Stimulated activated CD8-positive, alpha-beta memory T cell treated with anti-CD3 and anti-CD28 coated beads, Interleukin-4, amount 100 ng/mL, for 24 hours (primary cell): ENCODE measurements around the gene KSR2.
"Not testable (repeated sequence)": the region's sequence is repeated elsewhere in the genome, so short reads cannot be mapped to it uniquely, and the experiment has no call there.

Experiments used
- DNase-seq: peaks from one replicate; pipeline ENCODE4 v3.0.0-alpha.2; 2020; ENCODE audit warnings: low read depth

KSR2 gene

DNA sequence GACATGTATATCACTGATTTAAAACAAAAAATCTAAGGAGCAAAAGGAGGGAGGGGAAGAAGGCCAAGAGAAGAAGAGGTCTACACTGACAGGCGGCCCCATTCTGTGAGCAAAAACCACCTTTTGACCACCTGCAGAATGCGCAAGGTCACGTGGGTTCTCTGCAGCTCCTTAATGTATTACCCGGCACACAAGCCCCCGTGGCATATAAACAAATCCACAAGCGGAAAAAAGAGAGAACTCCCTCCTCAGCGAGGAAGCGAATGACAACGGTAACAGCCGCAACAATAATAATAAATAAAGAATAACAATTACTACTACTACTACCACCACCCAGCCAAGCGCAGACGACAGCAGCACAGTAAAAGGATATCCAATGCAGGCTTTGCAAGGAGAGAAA is 1.3 kb downstream of the KSR2 start:
- no peak for DNase-seq

- no peak for DNase-seq
Observed at GRCh38 chr12:117967043-117967442, 1.7 kb downstream of the KSR2 start.

DNA sequence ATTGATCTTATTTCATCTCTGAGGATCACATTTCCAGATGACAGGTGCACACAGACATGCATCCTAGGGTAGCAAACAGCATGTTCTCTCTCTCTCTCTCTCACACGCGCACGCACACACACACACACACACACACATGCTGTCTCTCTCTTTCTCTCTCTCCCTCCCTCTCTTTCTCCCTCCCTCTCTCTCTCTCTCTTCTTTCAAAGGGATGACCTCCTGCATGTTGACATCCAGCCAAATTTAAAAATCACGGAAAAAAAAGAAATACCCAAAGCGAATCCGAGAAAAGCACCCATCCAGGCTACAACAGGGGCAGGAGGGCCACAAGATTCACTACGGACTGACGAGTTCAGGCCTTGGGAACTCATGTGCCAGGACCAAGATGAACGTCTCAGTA is 2.3 kb downstream of the KSR2 start:
- no peak for DNase-seq

- no peak for DNase-seq
Observed at GRCh38 chr12:117963836-117964235, 5.0 kb downstream of the KSR2 start.

DNA sequence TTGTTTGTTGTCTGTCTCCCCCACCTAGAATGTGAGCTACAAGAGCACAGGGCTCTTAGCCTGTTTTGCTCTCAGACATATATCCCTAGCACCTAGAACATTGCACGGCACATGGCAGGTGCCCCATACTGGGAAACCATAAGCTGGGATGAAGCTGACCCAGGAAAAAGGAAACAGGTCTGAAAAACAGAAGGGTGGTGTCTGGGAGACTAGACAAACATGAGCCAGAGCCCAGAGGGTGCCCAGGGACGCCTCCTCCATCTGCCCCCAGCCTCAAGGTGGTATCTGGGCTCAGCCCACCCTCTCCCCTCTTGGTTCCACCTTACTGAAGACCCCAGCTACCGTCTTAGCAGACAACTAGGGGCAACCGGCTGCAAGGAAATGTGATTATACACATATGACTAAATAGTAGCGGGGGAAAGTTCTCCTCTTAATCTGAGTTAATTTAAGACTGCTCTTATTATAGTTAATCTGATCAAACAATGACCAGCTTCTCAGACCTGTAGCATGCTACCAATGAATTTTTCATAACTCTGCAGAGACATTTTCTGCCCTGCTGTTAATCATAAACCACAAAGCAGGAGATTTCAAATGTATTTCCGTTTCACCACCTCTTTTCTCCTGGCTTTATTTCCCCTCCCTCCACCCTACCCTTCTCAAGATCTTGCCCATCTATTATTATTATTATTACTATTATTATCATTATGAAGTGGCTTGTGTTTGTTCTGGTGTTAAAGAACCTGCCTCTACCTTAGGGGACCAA is 31.9 kb downstream of the KSR2 start:
- DNase-seq = no peak

- no peak for DNase-seq
Observed at GRCh38 chr12:117933545-117933944, 35.2 kb downstream of the KSR2 start.

GRCh38 chr12:117926391-117926899 is 42.3 kb downstream of the KSR2 start:
- no peak for DNase-seq

DNA sequence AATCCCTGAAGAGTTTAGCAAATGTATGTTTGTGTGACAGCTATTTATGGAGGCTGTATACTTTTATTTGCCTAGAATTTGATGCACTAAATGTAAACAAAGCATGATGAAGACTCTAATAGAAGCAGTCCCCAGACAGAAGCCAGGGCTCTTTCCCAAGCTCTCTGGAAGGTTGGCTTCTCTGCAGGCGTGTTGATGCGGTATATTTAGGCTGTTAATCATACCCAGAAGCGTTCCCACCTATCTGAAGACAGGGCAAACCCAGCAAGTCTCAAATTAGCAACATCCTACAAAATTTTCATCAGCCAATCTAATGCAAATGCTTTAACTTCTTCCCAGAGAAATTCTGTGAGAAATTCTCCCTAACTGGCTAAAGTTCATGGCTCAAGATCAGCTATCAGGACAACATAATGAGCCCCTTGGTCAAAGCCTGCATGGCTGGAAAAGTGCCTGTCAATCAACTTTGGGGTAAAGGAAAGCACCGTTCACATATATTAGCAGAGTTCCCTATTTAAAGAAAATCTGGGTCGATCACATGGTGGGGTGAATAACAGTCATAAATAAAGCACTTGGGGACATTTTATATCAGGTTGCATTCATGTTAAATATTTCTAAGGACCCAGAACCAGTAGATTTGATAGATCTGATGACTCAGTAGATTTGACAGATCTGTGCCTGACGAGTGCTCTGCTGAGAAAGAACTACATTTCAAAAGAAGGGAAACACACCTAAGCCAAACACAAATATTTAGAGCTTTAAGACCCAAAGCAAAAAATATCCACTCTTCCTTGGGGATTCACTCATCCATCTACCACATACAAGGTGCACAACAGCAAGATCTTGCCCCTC is 46.6 kb downstream of the KSR2 start:
- no peak for DNase-seq

DNA sequence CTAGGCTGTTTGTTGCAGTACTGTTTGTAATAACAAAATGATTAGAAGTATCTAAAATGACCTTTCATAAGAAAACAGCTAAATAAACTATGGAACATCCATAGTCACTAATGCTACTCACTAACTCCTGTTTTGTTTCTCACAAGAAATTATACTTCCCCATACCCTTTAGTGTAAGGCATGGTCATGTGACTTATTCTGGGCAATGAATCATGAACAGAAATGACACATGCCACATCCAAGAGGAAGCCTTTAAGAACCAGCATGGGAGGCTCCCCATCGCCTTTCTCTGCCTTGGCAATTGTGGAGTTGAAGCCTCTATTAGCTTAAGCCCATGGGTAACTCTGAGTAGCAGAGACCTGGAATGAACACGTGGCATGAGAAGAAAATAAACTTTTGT is 49.3 kb downstream of the KSR2 start:
- DNase-seq = no peak

- no peak for DNase-seq
Observed at GRCh38 chr12:117914686-117915085, 54.1 kb downstream of the KSR2 start.

DNA sequence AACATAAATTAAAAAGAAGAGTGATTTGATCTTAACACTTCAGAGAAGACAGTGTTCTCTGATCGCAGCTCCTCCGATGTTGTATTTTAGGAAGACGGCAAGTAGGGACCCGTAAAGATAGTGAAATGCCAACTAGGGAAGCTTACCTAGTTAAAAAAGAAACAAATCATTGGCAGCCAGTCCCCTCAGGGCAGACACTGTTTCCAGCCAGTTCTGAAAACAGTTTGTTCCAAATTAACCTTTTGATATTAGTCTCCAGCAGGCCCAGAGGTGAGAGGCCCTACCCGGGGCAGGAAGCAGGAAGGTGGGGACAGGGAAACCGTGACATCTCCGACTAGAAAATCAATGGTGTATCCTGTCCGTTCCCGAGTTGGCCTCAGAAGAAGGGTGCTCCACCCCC is 56.0 kb downstream of the KSR2 start:
- DNase-seq = no peak

DNA sequence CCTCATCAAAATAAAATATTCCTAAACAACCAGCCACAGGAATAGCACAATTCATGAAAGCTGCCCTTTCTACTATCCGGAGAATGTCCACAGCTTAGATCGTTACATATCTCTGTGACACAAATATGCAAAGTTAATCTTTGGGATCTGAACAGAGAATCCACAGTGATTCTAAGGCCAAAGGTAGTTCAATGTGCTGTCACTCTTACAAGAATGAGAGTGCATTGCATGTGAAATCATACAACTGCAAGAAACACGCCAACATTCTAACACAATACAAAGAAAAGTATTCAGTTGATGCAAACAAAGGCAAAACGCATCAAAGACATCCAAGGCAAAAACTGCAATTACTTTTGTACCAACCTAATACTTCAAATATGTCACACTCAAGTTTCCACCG is 60.4 kb downstream of the KSR2 start:
- DNase-seq = no peak

- no peak for DNase-seq
Observed at GRCh38 chr12:117907108-117907689, 61.6 kb downstream of the KSR2 start.

GRCh38 chr12:117904051-117904450 is 64.7 kb downstream of the KSR2 start:
- DNase-seq = no peak

GRCh38 chr12:117903110-117903840 is 65.5 kb downstream of the KSR2 start:
- no peak for DNase-seq

- no peak for DNase-seq
Observed at GRCh38 chr12:117901631-117902030, 67.2 kb downstream of the KSR2 start.

- DNase-seq = no peak
Observed at GRCh38 chr12:117900561-117900960, 68.2 kb downstream of the KSR2 start.

DNA sequence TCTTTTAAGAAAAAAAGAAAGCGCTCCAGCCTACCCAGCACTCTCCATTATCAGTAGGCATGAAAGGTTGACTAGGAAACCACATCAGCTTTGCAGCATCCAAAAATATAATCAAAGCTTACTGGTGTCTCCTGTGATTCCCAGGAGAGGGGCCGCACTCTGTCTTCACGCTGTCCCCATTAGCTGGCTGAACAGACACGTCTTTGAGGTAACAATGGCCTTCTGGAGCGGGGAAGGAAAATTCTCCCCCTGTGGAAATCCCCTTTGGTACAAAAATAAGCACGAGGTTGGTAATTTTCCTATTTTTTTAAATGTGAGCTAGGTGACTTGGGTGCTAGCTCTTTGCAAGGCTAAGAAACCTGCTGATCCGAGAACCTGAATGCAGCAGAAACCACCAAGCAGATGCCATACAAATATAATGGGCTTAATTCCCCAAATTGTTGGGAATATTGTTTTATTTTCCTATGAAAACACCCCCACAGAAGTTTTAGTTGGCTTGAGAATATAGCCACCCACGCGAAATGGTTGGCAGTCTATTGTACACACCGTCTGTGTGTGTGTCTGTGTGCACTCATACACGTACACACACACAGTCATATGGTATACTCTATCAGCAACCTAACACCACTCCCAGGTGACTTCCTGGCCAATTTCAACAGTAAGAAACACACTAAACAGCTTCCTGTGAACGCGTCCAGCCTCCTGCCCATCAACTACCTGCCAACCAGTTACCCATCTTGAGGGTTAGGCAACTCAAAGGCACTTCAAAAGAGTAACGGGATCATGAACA is 71.2 kb downstream of the KSR2 start:
- DNase-seq = no peak

- DNase-seq = no peak
Observed at GRCh38 chr12:117896009-117896408, 72.8 kb downstream of the KSR2 start.

GRCh38 chr12:117892441-117892840 is 76.3 kb downstream of the KSR2 start:
- no peak for DNase-seq

- not testable (repeated sequence) for DNase-seq
Observed at GRCh38 chr12:117891265-117891664, 77.5 kb downstream of the KSR2 start.
